RPMI8226 (cell line): Measurements from ENCODE around the gene FXYD5.
"Not testable (repeated sequence)": the region's sequence is repeated elsewhere in the genome, so short reads cannot be mapped to it uniquely, and the experiment has no call there.

Experiments used
- DNase-seq: peaks from one replicate; pipeline ENCODE4 v3.0.0-alpha.2; 2015

The FXYD5 gene

DNA sequence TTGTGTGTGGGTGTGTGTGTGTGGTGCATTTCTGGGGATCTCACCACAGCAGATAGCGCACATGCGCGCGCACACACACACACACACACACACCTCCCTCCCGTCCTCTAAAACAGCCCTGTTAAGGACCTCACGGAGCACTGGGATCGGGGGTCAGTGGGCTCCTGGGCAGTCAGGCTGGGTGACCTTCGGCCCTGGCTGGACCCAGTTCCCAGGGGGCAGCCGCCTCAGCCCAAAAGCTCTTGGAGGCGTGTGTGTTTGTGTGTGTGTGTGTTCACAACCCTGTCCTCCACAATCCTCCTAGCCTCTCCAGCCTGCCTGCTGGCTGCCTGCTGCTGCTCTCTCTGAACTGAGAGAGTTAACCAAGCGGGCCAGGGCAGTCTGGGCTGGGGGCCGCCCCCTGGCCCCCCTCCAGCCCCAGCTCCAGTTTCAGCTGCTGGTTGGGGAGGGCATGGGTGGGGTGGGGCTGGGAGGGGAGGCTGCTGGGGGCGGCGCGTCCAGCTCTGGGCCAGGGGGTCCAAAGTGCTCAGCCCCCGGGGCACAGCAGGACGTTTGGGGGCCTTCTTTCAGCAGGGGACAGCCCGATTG is 16.1 kb upstream of the FXYD5 start, which contains the start of gene FXYD1:
Gene FXYD1, plus strand, starts transcription at position 520 of the 588 bp plus-strand sequence. CDS start 1,256 bp downstream, outside the sequence.
- no peak for DNase-seq

GRCh38 chr19:35140207-35140961 is 14.2 kb upstream of the FXYD5 start:
- no peak for DNase-seq

DNA sequence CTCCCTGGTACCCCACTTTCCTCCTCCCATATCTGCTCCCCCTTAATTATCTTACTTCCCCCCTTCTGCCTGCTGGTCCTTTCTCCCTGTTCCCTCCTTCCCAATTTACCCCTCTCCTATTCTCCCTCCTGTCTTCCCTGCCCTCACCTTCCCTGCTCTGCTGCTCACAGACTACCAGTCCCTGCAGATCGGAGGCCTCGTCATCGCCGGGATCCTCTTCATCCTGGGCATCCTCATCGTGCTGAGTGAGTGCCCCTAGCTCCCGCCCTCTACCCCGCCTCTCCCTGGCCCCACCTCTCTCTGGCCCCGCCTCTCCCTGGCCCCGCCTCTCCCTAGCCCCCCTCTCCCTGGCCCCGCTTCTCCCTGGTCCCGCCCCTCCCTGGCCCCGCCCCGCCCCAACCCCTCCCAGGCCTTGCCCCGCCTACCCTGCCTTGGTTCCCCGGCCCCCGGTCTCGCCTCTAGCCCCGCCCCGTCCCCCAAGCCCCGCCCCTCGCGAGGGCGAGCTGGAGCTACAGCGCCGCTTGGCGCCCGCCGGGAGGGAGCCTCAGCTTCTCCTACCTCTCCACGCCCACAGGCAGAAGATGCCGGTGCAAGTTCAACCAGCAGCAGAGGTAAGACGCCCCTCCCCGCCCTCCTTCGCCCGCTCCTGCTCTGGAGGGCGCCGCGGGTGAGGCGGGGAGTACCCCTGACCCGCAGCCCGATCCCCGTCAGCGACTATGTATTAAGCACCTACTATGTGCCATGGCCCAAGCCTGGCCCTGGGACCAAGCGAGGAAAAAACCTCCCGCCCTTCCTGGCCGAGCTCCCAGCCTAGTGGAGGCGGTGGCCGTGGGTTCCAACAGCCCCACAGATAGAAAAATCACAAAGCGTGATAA is 13.3 kb upstream of the FXYD5 start:
- peak; percentile 91 for DNase-seq

DNA sequence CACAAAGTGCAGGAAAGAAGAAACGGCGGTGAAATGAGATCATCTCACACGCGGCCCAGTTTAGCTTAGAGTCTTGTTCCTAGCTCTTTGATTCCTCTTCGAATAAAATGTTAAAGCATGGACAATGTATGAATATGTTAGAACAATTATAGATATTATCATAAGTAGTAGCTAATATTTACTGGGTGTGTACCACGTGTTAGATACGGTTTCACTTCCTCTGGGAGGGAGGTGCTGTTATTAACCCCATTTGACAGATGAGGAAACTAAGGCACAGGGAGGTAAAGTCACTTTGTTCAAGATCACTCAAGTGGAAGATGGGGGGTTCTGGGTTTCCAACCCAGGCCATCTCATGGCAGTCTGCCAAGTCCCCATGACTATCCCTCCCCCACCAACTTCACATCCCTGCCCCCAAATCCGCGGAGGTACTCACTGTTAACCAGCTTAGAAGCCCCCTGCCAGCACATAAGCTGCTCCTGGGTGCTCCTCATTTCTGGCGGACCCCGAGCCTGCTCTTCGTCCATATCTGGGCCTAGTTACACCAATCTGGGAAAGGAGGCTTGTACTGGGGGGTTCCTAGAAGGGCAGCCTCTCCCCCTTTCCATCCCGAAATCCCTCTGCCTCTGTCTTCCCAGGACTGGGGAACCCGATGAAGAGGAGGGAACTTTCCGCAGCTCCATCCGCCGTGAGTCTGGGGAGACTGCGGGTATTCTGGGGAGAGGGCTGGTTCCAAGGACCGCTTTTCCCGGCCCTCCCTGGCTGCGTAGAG is 12.5 kb upstream of the FXYD5 start:
- DNase-seq: no peak

DNA sequence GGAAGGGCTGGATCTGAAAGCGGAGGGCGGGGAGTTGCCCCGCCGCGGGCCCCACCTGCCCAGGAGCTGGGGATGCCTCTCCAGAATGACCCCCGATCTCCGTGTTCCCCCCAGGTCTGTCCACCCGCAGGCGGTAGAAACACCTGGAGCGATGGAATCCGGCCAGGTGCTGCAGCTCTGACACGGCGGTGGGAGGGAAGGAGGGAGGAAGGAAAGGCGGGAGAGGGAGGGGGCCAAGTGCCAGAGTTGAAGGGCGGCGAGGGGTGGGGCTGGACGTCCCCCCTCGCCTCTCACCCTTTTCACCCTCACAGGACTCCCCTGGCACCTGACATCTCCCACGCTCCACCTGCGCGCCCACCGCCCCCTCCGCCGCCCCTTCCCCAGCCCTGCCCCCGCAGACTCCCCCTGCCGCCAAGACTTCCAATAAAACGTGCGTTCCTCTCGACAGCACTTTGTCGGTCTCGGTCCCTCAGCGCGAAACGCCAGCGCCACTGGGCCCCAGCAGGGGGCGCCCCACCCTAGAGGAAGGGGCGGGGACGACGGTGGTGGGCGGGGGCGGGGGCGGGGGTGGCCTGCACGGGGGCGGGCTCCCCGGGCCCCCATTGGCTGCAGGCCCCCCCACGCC is 11.8 kb upstream of the FXYD5 start:
- peak; percentile 56 for DNase-seq

DNA sequence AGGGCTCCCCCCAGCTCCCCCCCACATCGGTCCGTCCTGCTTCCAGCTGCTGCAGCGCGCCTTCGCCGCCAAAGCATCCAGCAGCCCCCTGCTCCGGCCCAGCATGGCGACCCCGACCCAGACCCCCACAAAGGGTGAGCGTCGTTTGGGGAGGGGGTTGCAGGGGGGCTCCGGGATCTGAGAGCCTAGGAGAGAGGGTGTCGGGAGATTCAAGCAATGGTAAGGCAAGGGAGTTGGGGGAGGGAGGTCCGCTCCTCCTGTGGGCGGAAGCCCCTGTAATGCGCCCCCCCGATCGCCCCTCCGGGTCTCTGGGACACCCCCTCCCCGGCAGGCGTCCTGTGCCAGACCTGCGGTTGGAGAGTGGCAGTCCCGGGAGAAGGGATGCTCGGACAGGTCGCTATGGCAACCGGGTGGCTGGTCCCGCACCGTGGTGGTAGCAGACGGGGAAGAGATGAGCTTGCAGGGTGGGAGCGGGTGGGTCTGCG is 11.3 kb upstream of the FXYD5 start, which contains the start of gene FXYD7:
Gene FXYD7, plus strand, starts transcription at position 25 of the 485 bp plus-strand sequence. Its CDS starts 79 bp downstream, at position 104.
- no peak for DNase-seq

GRCh38 chr19:35143818-35144217 is 10.7 kb upstream of the FXYD5 start:
- no peak for DNase-seq

DNA sequence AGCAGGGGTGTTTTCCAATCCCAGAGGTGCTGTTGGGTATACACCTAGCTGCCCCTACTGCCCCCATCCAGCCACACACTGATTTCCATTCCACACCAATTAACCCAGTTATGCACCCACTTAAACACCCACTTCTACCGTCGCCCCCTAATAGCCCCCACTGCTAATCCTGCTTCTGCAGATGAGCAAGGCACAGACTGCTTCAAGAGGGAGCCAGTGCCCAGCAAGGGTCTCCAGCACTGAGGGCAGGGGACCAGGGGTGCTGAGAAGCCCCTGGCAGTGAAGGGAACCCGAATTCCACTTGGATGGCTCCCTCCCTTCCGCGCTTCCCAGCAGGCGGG is 10.3 kb upstream of the FXYD5 start:
- DNase-seq: no peak

DNA sequence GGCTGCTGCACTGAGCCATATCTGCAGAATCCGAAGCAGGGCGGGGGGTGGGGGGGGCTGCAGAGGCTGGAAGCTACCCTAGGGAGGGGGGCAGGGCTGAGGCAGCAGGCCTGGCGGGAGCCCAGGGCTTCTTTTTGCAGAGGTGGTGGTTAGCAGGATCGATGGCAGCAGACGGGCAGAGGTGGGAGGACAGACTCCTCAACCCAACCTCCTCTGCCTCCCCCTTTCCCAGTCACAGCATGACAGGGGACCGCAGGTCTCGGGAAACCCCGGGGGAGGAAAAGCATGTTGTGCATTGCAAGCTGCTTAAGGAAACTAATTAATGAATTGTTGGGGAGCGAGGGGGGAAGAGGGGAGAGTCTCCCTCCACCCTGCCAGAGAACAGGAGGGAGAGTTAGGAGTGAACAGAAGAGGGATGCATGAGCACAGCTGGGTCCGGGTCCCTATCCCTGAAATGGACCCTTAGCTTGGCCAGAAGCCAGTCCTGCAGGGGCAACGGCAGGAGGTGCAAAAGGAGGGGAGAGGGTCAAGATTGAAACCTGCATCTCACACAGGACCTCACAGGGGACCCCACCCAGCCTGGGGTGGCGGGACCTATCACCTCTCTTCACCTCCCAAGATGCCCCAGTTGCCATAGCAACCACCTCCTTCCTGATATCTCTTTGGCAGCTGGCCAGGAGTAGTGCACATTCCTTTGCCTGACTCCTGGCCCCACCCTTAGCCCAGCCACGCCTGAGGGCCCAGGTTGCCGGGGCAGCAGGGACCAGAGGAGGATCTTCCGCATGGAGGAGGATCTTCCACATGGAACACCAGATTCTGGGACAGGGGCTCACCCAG is 9.7 kb upstream of the FXYD5 start:
- DNase-seq: peak; percentile 61

DNA sequence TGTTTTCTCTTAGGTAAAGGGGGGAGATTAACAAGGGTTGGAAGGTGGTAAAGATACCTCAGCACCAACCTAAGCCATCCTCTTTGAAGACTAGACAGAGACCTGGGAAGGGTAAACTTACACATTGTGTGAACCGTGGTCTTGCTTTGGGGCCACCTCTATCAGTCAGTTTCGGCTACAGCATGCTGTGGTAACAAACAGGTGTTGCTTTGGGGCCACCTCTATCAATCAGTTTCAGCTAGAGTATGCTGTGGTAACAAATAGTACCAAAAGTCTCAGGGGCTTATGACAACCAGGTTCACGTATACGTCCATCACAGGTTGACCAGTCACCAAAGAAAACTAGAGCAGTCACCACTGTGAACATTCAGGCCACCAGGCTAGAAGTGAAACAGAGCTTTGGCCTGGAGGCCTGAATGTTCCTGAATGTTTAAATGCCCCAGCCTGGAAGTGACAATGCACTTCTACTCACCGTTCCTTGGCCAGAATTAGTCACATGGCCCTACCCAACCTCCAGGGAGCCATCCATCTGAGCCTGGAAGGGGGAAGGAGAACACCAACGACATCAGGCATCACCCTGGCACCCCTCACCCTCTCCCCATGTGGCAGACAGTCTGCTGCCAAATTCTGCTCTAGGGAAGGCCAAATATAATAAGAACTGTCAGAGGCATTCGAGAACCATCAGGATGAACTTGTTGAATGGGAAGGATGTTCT is 7.6 kb upstream of the FXYD5 start:
- DNase-seq: no peak

DNA sequence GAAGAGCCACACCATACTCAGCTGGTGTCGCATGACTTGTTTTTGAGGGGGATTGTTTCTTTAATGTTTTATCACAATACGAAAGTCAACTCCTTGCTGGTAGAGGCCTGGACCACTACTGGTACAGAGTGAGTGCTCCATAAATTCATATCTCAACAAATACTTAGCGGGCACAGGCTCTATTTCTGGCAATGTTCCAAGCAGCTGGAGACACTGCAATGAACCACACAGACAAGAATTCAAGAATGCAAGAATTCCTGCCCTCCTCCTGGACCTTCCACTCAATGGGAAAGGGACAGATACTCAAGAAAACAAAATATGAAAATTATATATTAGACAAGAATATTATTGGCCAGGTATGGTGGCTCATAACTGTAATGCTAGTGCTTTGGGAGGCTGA is 5.1 kb upstream of the FXYD5 start:
- no peak for DNase-seq

- DNase-seq: no peak
Measured at GRCh38 chr19:35150445-35150844, 4.1 kb upstream of the FXYD5 start.

DNA sequence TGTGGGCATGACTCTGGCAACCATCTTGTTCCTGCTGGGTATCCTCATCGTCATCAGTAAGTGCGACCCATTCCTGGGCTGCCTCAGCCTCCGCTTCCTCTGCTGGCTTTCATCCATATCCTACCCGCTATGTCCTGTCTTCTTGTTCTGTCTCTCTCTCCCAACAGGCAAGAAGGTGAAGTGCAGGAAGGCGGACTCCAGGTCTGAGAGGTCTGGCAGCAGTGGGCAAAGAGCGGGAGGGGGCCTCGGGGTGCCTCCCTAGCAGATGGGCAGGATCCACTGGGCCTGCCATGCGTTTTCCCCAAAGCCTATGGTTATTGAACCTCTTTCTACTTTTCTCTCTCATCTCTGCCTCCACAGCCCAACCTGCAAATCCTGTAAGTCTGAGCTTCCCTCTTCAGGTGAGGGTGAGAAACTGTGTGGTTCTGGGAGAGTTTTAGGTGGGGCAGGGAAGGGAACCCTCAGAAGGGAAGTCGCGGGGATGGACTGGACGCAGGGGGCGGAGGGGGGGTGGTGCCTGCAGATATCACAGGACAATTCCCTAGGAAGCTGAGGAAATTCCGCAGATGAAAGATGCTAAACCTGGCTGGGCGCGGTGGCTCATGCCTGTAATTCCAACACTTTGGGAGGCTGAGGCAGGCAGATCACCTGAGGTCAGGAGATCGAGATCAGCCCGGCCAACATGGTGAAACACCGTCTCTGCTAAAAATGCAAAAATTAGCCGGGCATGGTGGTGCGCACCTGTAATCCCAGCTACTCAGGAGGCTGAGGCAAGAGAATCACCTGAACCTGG is 3.1 kb upstream of the FXYD5 start:
- DNase-seq: no peak

DNA sequence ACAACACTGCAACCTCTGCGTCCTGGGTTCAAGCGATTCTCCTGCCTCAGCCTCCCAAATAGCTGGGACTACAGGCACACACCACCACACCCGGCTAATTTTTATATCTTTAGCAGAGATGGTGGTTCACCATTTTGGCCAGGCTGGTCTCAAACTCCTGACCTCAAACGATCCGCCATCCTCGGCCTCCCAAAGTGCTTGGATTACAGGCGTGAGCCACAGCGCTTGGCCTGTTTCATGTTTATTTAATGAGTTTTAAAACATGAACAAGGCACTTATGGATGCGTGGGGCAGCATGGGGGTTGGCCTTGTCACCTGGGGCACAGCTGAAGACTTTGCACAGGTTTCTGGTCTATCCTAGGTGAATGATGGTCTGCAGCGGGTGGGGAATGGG is 1.4 kb upstream of the FXYD5 start:
- DNase-seq: not testable (repeated sequence)

DNA sequence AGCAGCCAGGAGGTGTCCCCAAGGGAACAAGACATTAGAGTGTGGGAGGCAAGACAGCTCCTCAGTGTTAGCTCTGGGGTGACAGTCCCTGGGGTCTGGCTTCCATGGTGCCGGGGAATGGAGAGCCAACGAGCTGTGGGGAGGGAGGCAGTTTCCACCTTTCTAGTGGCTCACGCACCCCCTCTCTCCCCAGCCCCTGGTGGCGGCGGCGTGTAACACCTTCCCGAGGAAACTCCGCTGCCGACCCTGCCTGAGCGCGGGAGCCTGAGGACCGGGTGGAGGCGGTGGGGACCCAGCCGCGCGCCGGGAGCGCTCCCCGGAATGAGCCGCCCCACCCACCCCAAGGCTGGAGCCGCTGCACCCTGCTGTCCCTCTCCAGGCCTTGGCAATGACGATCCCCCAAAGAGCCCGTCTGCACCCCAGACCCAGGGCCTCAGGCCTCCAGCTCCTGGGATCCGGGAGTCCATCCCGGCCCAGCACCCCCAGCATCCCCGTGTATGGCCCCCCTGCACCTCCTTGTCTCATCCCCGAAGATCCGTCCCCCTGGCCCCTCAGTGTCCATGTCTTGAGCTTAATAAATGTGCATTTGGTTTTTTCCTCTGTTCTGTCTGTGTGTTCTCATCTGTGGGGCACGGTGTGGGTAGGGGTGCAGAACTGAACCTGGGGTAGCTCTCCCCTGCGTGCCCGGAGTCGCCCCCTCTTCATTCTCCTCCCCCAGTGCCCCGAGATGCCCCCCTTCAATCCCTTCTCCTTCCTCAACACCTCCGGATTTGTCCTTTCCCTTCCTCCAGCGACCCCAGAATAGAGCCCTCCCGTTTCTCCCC is 622 bp upstream of the FXYD5 start:
- peak; percentile 64 for DNase-seq

- no peak for DNase-seq
Measured at GRCh38 chr19:35155441-35155840, 906 bp downstream of the FXYD5 start.

DNA sequence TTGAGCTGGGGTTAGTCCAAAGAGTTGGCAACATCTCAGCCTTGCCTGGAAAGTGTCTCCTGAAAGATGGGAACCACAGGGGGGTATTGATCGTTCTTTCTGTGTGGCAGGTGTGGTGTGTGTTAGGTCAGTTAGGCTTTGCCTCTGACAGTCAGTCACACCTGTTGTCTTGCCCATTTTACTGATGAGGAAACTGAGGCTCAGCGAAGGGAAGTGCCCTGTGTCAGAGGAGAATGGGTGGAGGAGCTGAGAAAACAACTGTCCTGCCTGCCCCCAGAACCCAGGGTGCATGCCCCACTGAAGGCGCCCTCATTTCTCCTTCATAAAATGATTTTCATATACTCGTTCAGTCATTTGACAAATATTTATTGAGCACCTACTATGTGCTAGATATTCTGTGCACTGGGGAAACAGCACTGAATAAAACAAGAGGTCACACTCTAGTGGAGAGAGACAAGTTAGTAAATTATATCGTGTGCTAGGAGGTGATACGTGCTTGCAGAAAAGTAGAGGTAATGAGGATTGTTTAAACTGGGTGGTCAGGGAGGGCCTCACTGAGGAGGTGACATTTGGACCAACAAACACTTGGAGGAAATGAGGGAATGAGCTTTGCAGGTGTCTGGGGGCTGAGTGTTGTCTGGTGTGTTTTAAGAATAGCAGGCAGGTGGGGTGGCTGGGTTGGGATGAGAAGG is 1.6 kb downstream of the FXYD5 start:
- DNase-seq: no peak

DNA sequence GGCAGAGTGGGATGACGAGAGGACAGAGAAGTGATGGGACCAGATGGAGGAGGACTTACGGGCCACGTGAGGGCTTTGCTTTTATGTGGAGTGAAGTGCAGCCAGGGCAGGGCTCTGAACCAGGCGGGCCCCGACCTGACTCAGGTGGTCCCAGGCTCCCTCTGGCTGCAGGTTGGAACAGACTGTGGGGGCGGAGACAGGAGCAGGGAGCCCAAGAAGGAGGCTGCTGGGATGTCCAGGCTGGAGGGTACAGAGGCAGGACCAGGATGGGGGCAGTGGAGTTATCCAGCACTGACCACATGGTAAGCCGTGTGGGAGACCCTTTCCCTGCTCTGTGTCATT is 2.1 kb downstream of the FXYD5 start:
- no peak for DNase-seq
